Measurements from ENCODE around the gene THRA.

THRA gene

GRCh38 chr17:40064971-40065768 lies 2.4 kb downstream of the THRA start:
- peak; percentile 42 for DNase-seq (ENCODE audit: low spot score)

- no peak for DNase-seq (ENCODE audit: low spot score)
Observed at GRCh38 chr17:40065769-40066510, 3.2 kb downstream of the THRA start.

DNA sequence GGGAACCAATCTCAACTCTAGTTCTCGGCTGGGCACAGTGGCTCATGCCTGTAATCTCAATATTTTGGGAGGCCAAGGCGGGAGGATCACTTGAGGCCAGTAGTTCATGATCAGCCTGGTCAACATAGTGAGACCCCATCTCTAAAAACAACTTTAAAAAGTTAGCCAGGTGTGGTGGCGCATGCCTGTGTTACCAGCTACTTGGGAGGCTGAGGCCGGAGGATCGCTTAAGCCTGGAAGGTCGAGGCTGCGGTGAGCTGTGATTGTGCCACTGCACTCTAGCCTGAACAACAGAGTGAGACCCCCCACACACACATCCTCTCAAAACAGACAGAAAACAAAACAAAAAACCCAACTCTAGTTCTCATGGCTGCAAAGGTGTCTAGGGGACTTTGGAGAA lies 4.9 kb downstream of the THRA start:
- no peak for DNase-seq (ENCODE audit: low spot score)

GRCh38 chr17:40068129-40068581 lies 5.4 kb downstream of the THRA start:
- DNase-seq (ENCODE audit: low spot score): no peak

GRCh38 chr17:40068584-40068916 lies 5.8 kb downstream of the THRA start:
- no peak for DNase-seq (ENCODE audit: low spot score)

GRCh38 chr17:40068917-40069750 lies 6.4 kb downstream of the THRA start:
- peak; percentile 97 for DNase-seq (ENCODE audit: low spot score)

DNA sequence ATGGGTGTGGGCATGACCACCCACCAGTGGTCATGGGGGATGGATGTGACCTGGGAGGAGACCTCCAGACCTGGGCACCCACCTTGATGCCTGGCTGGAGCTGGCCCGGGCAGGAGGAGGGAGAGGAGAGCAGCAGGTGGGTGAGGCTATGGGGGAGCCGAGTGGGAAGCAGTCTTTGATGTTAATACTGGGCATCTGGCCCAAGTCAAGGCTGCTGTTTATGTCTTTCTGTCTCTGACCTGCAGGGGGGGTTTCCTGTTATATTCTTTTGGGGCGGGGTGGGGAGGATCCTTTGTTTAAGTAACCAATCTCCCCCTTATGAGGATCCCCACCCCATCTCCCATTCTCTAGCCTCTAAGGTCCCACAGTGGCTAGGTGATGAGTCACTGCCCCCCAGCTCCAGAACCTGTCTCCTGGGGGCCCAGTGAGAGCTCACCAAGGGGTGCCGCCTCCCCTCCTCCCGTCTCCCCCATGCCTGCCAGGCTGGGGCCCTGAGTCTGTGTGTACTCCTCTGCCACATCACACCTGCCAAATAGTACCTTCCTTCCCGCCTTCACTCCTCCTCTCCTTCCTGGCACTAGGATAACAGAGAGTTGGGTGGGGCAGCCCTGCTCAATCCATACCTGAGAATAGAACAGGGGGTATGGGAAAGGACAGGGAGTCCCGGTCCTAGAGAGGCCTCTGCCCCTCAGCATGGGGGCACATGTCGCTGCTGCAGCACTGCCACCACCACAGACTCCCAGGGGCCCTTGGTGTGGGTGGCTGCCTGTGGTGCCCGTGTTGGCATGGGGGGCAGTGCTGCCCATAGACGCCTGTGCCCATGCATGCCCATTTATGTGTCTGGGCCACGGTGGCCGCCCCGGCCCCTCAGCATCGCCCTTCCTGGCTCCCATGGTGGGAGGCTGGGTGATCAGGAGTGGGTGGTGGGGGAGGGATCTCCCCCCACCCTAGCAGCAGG lies 7.3 kb downstream of the THRA start:
- peak; percentile 70 for DNase-seq (ENCODE audit: low spot score)

GRCh38 chr17:40070709-40071312 lies 8.0 kb downstream of the THRA start:
- DNase-seq (ENCODE audit: low spot score): no peak

GRCh38 chr17:40071313-40072039 lies 8.7 kb downstream of the THRA start:
- DNase-seq (ENCODE audit: low spot score): peak; percentile 72

DNA sequence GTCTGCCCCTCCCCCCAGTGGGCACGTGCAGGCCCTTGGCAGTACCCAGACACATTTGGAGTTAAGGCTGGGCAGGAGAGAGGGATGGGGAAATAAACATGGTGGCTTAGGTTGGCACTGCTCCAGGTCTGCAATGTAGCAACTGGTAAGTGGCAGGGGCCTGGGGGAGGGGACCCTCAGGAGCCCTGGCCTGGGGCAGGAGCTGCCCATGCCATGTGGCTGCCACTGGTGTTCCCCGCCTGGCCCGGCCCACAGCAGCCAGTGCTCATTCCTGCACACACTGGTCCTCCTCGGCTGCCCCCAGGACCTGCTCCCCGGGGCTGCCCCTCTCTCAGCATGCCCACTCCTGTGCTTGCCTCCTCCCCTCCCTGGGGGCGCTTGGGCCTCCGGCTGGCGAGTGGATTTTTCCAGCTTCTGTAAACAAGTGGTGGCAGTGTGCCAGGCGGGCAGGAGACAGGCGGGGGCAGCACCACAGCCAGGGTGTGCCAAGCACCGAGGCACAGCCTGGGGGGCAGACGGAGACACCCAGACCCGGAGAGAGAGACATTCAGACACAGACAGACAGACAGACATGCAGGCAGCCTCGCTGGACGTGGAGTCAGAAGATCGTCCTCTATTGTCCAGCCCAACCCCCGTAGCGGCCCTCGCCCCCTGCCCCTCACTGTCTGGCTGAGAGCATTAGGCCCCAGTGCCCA lies 9.4 kb downstream of the THRA start:
- peak; percentile 95 for DNase-seq (ENCODE audit: low spot score)

DNA sequence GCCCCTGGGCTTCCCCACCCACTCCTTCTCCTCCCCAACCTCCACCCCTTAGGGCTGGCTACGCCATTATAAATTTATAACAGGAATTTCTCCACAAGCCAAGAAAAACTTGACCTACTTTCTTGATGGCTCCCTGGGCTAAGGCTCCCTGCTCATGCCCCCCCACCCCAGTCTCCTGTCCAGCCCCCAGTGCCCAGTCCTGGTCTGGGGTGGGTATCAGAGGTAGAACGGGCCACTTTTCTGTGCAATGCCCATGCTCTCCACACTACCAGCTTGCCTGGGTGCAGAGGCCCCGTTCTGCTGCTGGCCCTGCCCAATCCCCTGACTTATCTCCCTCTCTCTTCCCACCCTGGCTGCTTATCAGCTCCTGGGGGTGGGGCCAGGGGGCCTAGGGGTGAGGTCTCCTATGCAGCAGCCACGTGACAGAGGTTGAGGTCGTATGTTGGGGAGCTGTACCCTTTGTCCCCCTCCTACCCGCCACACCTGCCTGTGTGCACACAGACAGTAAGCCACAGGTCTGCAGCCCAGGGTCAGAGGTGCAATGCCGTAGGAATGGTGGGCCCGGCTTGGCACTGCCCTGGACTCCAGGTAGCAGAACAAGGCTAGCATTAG lies 10.1 kb downstream of the THRA start:
- DNase-seq (ENCODE audit: low spot score): no peak

- no peak for DNase-seq (ENCODE audit: low spot score)
Observed at GRCh38 chr17:40073454-40074174, 10.8 kb downstream of the THRA start.

DNA sequence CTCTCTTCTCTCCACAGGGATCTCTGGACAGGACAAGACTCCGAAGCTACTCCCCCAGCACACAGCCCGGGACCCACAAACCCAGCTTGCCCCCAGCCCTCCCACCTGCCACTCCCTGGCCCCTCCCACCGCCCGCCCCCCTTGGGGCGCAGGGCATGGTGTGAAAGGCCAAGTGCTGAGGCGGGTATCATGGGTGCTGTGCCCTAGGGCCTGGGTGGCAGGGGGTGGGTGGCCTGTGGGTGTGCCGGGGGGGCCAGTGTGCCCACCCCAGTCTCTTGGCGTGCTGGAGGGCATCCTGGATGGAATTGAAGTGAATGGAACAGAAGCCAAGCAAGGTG lies 11.4 kb downstream of the THRA start:
- no peak for DNase-seq (ENCODE audit: low spot score)

DNA sequence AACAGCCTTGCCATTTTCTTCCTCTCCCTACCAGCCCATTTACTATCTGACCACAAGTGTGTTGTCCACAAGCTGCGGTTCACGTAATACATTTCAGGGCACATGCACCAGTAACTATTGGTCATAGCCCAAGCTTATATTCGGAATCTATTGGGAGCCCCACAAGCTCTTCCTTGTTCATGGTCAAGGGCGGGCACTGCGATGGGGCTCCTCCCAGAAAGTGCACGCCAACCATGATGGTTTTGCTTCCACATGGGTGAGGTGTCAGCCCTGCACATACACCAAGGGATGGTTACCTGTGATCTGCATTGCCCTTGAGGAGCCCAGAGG lies 12.1 kb downstream of the THRA start:
- DNase-seq (ENCODE audit: low spot score): no peak

- peak; percentile 85 for DNase-seq (ENCODE audit: low spot score)
Observed at GRCh38 chr17:40075201-40075941, 12.6 kb downstream of the THRA start.

GRCh38 chr17:40075942-40076498 lies 13.3 kb downstream of the THRA start:
- no peak for DNase-seq (ENCODE audit: low spot score)

DNA sequence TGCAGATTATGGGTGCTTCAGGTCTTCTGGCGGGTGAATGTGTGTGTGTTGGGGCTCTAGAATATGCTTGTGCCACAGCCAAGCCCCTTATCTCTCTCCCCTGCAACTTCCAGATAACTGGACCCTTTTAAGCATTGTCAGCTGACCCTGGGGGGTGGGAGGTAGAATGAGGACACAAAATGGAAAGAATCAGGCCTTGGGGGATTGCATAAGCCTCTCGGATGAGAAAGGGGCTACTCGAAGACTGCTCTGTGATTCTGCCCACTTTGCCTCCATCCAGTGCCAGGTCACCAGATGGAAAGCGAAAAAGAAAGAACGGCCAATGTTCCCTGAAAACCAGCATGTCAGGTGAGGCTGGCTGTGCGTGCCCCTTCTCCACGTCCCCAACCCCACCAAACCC lies 13.8 kb downstream of the THRA start:
- DNase-seq (ENCODE audit: low spot score): no peak

DNA sequence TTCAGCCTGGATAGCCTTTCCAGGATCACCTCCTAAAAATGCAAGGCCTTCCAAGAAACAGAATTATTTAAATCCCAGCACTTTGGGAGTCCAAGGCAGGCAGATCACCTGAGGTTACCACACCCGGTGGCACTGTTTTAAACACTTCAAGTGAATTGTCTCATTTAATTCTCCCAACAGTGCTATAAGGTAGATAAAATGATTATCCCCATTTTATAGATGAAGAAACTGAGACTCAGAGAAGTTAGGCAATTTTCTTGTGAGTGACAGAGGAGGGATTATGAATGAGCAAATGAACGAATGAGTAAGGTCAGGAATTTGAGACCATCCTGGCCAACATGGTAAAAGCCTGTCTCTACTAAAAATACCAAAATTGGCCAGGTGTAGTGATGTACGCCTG lies 16.8 kb downstream of the THRA start:
- DNase-seq (ENCODE audit: low spot score): no peak
